Panc1 (cell line): Measurements from ENCODE around the gene RB1. TPM values are rescaled to one million over a fixed set of nuclear protein-coding genes. Genes with fewer than 3 reads are reported as not detected.
"Not testable (repeated sequence)": the region's sequence is repeated elsewhere in the genome, so short reads cannot be mapped to it uniquely, and the experiment has no call there.

Experiments used
- ATAC-seq: fragments of 200-7000 bp; cut with Tn5 transposase; 2 replicates; pipeline ENCODE4 v1.9.1; 2020; ENCODE audit warnings: mild to moderate bottlenecking, moderate library complexity
- BruUV-seq: library from RNA; stranded (reverse); fragments of 400-500 nt; replicated peaks from 2 replicates; lab custom pipeline; 2021; lab: Mats Ljungman, UMichigan
- CTCF ChIA-PET: fragments of 300-600 bp; sonication (Branson Sonifier 250); formaldehyde crosslinking; loops from one replicate; lab custom pipeline; 2022; ENCODE audit warnings: antibody characterized with exemption; lab: Charles Lee
- POLR2A ChIA-PET: fragments of 300-600 bp; sonication (Branson Sonifier 250); formaldehyde crosslinking; loops from one replicate; lab custom pipeline; 2022; ENCODE audit warnings: antibody characterized with exemption; lab: Charles Lee
- DNase-seq: peaks from one replicate; pipeline ENCODE4 v3.0.0-alpha.2; 2010; ENCODE audit warnings: low read depth, low spot score
- H3K27ac ChIP-seq: 2 replicates; pipeline ENCODE4 v1.5.1; 2011; ENCODE audit warnings: mild to moderate bottlenecking, low read length, inconsistent platforms
- H3K27me3 ChIP-seq: fragments of 200-500 bp; sonication (Bioruptor generic); 2 replicates; pipeline ENCODE4 v1.6.0; 2014; ENCODE audit warnings: low read length, inconsistent platforms; ENCODE audit not compliant: control insufficient read depth, insufficient read depth
- H3K36me3 ChIP-seq: fragments of 200-500 bp; sonication (Bioruptor generic); 2 replicates; pipeline ENCODE4 v1.5.1; 2014; ENCODE audit warnings: inconsistent platforms, mild to moderate bottlenecking, low read length, moderate library complexity; ENCODE audit not compliant: control insufficient read depth, insufficient read depth
- H3K4me1 ChIP-seq: 2 replicates; pipeline ENCODE4 v1.5.1; 2011; ENCODE audit warnings: inconsistent platforms, mild to moderate bottlenecking, low read length, moderate library complexity; ENCODE audit not compliant: control insufficient read depth, insufficient read depth
- H3K4me3 ChIP-seq, 2 experiments: 2 replicates each; pipeline ENCODE4 v1.5.1; 2011 to 2012; ENCODE audit warnings: low read depth in 2 of 2, low read length in 2 of 2, mild to moderate bottlenecking in 2 of 2, inconsistent platforms in 1 of 2, moderate library complexity in 1 of 2
- H3K9me3 ChIP-seq: fragments of 200-500 bp; sonication (Bioruptor generic); 2 replicates; pipeline ENCODE4 v1.5.1; 2014; ENCODE audit warnings: low read depth, mild to moderate bottlenecking, inconsistent platforms, low read length, moderate library complexity; ENCODE audit not compliant: control insufficient read depth, insufficient read depth
- POLR2AphosphoS5 ChIP-seq: IDR thresholded peaks from 2 replicates; pipeline ENCODE4 v1.6.1; 2012; ENCODE audit warnings: mild to moderate bottlenecking, low read depth, low read length, moderate library complexity
- SIN3A ChIP-seq: IDR thresholded peaks from 2 replicates; pipeline ENCODE4 v1.6.1; 2012; ENCODE audit warnings: low read depth, mild to moderate bottlenecking, low read length, moderate library complexity, borderline replicate concordance; ENCODE audit not compliant: insufficient read depth
- TCF7L2 ChIP-seq: IDR thresholded peaks from 2 replicates; pipeline ENCODE4 v1.6.1; 2011; ENCODE audit warnings: mild to moderate bottlenecking, low read depth, low read length, inconsistent platforms
- in situ Hi-C: cut with HindIII; loops from 2 replicates; pipeline ENCODE4 v1.10.0; 2016; ENCODE audit warnings: low sequenced_read_pairs, low pct_unique_long_range_greater_than_20kb
- intact Hi-C: fragments of 100-400 bp; cut with micrococcal nuclease; formaldehyde crosslinking; loops from one replicate; pipeline ENCODE4 v1.10.0; 2022; ENCODE audit not compliant: unreplicated experiment
- total RNA-seq: library from RNA; stranded (reverse); gene quantifications from one replicate; pipeline ENCODE4 v1.2.1, GENCODE V29; 2021; ENCODE audit not compliant: unreplicated experiment
- TF ChIP-seq, protein P1 (sequence below), 2 experiments: IDR thresholded peaks; 2 replicates each; pipeline ENCODE4 v1.6.1; 2011 to 2012; ENCODE audit warnings: low read depth in 2 of 2, control low read depth in 1 of 2, low read length in 1 of 2, mild to moderate bottlenecking in 1 of 2, moderate library complexity in 1 of 2; ENCODE audit not compliant: insufficient read depth in 1 of 2
- TF ChIP-seq, protein P2 (sequence below): fragments of 450-650 bp; IDR thresholded peaks from 2 replicates; pipeline ENCODE4 v1.5.1; 2017; ENCODE audit warnings: mild to moderate bottlenecking

Gene RB1
- total RNA-seq, 1 experiment from 2014 or later = 36.0 TPM

DNA sequence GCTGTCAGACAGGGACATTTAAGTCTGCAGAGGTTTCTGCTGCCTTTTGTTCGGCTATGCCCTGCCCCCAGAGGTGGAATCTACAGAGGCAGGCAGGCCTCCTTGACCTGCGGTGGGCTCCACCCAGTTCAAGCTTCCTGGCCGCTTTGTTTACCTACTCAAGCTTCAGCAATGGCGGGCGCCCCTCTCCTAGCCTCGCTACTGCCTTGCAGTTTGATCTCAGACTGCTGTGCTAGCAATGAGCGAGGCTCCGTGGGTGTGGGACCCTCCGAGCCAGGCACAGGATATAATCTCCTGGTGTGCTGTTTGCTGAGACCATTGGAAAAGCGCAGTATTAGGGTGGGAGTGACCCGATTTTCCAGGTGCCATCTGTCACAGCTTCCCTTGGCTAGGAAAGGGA, 35.6 kb downstream of the RB1 start:
- ATAC-seq, intact Hi-C loops, H3K36me3 ChIP-seq, H3K4me3 ChIP-seq, H3K9me3 ChIP-seq, H3K27me3 ChIP-seq, DNase-seq, H3K27ac ChIP-seq, BruUV-seq, H3K4me1 ChIP-seq, POLR2A ChIA-PET, in situ Hi-C loops, CTCF ChIA-PET: not testable (repeated sequence)

DNA sequence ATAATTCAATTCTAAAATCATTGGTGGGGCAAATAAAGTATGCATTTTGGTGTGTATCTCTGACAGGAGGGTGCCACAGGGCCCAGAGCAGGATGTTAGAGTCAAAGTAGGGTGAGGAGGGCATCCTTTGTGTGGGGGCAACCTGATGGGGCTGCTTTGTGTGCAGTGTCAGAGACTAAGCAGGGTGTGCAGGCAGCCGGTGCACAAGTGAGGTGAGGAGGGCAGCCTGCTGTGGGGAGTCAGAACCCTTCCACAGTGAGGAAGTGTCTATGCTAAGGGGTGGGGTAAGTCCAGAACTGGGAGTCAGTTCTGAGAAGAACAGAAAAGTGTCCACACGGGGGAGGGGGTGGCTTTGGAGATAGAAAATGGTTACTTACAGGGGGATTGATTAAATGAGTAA, 40.7 kb downstream of the RB1 start:
- TF ChIP-seq TCF7L2 (no peak), SIN3A (no peak), POLR2AphosphoS5 (no peak)
- TF ChIP-seq, protein P1, sequence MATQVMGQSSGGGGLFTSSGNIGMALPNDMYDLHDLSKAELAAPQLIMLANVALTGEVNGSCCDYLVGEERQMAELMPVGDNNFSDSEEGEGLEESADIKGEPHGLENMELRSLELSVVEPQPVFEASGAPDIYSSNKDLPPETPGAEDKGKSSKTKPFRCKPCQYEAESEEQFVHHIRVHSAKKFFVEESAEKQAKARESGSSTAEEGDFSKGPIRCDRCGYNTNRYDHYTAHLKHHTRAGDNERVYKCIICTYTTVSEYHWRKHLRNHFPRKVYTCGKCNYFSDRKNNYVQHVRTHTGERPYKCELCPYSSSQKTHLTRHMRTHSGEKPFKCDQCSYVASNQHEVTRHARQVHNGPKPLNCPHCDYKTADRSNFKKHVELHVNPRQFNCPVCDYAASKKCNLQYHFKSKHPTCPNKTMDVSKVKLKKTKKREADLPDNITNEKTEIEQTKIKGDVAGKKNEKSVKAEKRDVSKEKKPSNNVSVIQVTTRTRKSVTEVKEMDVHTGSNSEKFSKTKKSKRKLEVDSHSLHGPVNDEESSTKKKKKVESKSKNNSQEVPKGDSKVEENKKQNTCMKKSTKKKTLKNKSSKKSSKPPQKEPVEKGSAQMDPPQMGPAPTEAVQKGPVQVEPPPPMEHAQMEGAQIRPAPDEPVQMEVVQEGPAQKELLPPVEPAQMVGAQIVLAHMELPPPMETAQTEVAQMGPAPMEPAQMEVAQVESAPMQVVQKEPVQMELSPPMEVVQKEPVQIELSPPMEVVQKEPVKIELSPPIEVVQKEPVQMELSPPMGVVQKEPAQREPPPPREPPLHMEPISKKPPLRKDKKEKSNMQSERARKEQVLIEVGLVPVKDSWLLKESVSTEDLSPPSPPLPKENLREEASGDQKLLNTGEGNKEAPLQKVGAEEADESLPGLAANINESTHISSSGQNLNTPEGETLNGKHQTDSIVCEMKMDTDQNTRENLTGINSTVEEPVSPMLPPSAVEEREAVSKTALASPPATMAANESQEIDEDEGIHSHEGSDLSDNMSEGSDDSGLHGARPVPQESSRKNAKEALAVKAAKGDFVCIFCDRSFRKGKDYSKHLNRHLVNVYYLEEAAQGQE (IDR thresholded peaks at IDR 0.05; ENCODE audit: insufficient read depth in 1 of 2, low read depth in 2 of 2, low read length in 1 of 2) = no peak
- TF ChIP-seq, protein P2, sequence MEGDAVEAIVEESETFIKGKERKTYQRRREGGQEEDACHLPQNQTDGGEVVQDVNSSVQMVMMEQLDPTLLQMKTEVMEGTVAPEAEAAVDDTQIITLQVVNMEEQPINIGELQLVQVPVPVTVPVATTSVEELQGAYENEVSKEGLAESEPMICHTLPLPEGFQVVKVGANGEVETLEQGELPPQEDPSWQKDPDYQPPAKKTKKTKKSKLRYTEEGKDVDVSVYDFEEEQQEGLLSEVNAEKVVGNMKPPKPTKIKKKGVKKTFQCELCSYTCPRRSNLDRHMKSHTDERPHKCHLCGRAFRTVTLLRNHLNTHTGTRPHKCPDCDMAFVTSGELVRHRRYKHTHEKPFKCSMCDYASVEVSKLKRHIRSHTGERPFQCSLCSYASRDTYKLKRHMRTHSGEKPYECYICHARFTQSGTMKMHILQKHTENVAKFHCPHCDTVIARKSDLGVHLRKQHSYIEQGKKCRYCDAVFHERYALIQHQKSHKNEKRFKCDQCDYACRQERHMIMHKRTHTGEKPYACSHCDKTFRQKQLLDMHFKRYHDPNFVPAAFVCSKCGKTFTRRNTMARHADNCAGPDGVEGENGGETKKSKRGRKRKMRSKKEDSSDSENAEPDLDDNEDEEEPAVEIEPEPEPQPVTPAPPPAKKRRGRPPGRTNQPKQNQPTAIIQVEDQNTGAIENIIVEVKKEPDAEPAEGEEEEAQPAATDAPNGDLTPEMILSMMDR = no peak
- intact Hi-C loops (no loop called here), in situ Hi-C loops (no loop called here)
- H3K36me3 ChIP-seq = peaks cover 3% of the 10 kb centered on the region; the same call in 1 of the 2 replicates
- ATAC-seq = no peak
- H3K27ac ChIP-seq = no peak overlapping the region
- H3K27me3 ChIP-seq = no peaks in the 10 kb centered on the region
- POLR2A ChIA-PET = no interaction called here
- CTCF ChIA-PET = no interaction called here
- BruUV-seq = no TSS peak
- H3K4me1 ChIP-seq = no peaks in the 10 kb centered on the region
- no peak for DNase-seq
- no peak overlapping the region for H3K4me3 ChIP-seq
- H3K9me3 ChIP-seq = no peaks in the 10 kb centered on the region

DNA sequence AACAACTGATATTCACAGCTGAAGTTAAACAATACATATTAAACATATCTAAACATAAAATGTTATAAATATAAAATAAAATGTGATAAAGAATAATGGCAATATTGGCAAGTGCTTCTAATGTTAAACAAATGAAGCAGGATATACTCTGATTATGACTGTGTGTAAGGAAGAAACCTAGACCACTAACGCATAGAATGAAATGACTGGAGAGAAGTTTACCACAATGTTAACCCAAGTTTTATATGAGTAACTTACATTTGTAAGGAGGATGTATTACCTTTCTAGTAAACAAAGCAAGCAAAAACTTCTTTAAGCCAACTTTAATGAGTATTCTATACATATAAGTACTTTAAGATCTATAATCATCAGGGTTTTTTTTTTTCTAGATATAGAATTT, 43.0 kb downstream of the RB1 start:
- TF ChIP-seq POLR2AphosphoS5 = no peak
- TF ChIP-seq TCF7L2 = no peak
- TF ChIP-seq, protein P1 (IDR thresholded peaks at IDR 0.05; ENCODE audit: insufficient read depth in 1 of 2, low read depth in 2 of 2, low read length in 1 of 2) = no peak
- TF ChIP-seq, protein P2 = no peak
- TF ChIP-seq SIN3A = no peak
- POLR2A ChIA-PET = no interaction called here
- CTCF ChIA-PET = no interaction called here
- Histone ChIP-seq H3K27ac (no peak overlapping the region), H3K4me1 (no peaks in the 10 kb centered on the region), H3K36me3 (peaks cover 3% of the 10 kb centered on the region; the same call in 1 of the 2 replicates), H3K4me3 (no peak overlapping the region), H3K9me3 (no peaks in the 10 kb centered on the region), H3K27me3 (no peaks in the 10 kb centered on the region)
- DNase-seq = no peak
- in situ Hi-C loops = no loop called here
- intact Hi-C loops = no loop called here
- no peak for ATAC-seq
- BruUV-seq = no TSS peak
